ENCODE measurements around the gene CHST9.
"Not testable (repeated sequence)": the region's sequence is repeated elsewhere in the genome, so short reads cannot be mapped to it uniquely, and the experiment has no call there.

The CHST9 gene

GRCh38 chr18:27094621-27095020 lies 90.5 kb downstream of the CHST9 start:
- no peak for DNase-seq (ENCODE audit: low spot score)

GRCh38 chr18:27093290-27093689 lies 91.8 kb downstream of the CHST9 start:
- DNase-seq (ENCODE audit: low spot score), result not testable (repeated sequence)

- DNase-seq (ENCODE audit: low spot score), result no peak
Observed at GRCh38 chr18:27081701-27082100, 103.4 kb downstream of the CHST9 start.

- DNase-seq (ENCODE audit: low spot score), result no peak
Observed at GRCh38 chr18:27075828-27076227, 109.3 kb downstream of the CHST9 start.

GRCh38 chr18:27073404-27073830 lies 111.7 kb downstream of the CHST9 start:
- no peak for DNase-seq (ENCODE audit: low spot score)

- no peak for DNase-seq (ENCODE audit: low spot score)
Observed at GRCh38 chr18:27064673-27065072, 120.4 kb downstream of the CHST9 start.

GRCh38 chr18:27062802-27063201 lies 122.3 kb downstream of the CHST9 start:
- no peak for DNase-seq (ENCODE audit: low spot score)

- no peak for DNase-seq (ENCODE audit: low spot score)
Observed at GRCh38 chr18:27061488-27062095, 123.5 kb downstream of the CHST9 start.

- peak; percentile 62 for DNase-seq (ENCODE audit: low spot score)
Observed at GRCh38 chr18:27057519-27058234, 127.4 kb downstream of the CHST9 start.

- DNase-seq (ENCODE audit: low spot score), result no peak
Observed at GRCh38 chr18:27054926-27055325, 130.2 kb downstream of the CHST9 start.

GRCh38 chr18:27049969-27050368 lies 135.1 kb downstream of the CHST9 start:
- DNase-seq (ENCODE audit: low spot score), result no peak

GRCh38 chr18:27045342-27045741 lies 139.8 kb downstream of the CHST9 start:
- no peak for DNase-seq (ENCODE audit: low spot score)

- DNase-seq (ENCODE audit: low spot score), result no peak
Observed at GRCh38 chr18:27042177-27042576, 142.9 kb downstream of the CHST9 start.

GRCh38 chr18:27040796-27041195 lies 144.3 kb downstream of the CHST9 start:
- no peak for DNase-seq (ENCODE audit: low spot score)

- no peak for DNase-seq (ENCODE audit: low spot score)
Observed at GRCh38 chr18:27033722-27034121, 151.4 kb downstream of the CHST9 start.

GRCh38 chr18:27030421-27030820 lies 154.7 kb downstream of the CHST9 start:
- DNase-seq (ENCODE audit: low spot score), result peak; percentile 9

- DNase-seq (ENCODE audit: low spot score), result no peak
Observed at GRCh38 chr18:27022477-27022876, 162.6 kb downstream of the CHST9 start.

GRCh38 chr18:27017901-27018500 lies 167.1 kb downstream of the CHST9 start:
- DNase-seq (ENCODE audit: low spot score), result peak; percentile 54

- DNase-seq (ENCODE audit: low spot score), result no peak
Observed at GRCh38 chr18:27014841-27015240, 170.3 kb downstream of the CHST9 start.

GRCh38 chr18:27010784-27011183 lies 174.3 kb downstream of the CHST9 start:
- DNase-seq (ENCODE audit: low spot score), result no peak

- no peak for DNase-seq (ENCODE audit: low spot score)
Observed at GRCh38 chr18:27009293-27009692, 175.8 kb downstream of the CHST9 start.

GRCh38 chr18:27008575-27008974 lies 176.5 kb downstream of the CHST9 start:
- no peak for DNase-seq (ENCODE audit: low spot score)

GRCh38 chr18:27007880-27008279 lies 177.2 kb downstream of the CHST9 start:
- no peak for DNase-seq (ENCODE audit: low spot score)
